Parathyroid adenoma (tissue), 2 donors: Measurements from ENCODE around the gene SPSB3.

Source experiments
- H2AFZ ChIP-seq: fragments of 300-600 bp; sonication (generic); one replicate; pipeline ENCODE4 v1.7.0; 2017; ENCODE audit warnings: antibody characterized with exemption, mild to moderate bottlenecking
- H3K27ac ChIP-seq: fragments of 300-600 bp; sonication (generic); one replicate; pipeline ENCODE4 v1.7.0; 2017
- H3K27me3 ChIP-seq: fragments of 300-600 bp; sonication (generic); one replicate; pipeline ENCODE4 v1.7.0; 2017; ENCODE audit warnings: low read length; ENCODE audit not compliant: control insufficient read depth, insufficient read depth
- H3K36me3 ChIP-seq: fragments of 300-600 bp; sonication (generic); one replicate; pipeline ENCODE4 v1.7.0; 2017; ENCODE audit warnings: low read length; ENCODE audit not compliant: control insufficient read depth, insufficient read depth
- H3K4me1 ChIP-seq: fragments of 300-600 bp; sonication (generic); one replicate; pipeline ENCODE4 v1.7.0; 2017; ENCODE audit warnings: control low read depth
- H3K4me2 ChIP-seq: fragments of 300-600 bp; sonication (generic); one replicate; pipeline ENCODE4 v1.7.0; 2017; ENCODE audit warnings: low read length
- H3K4me3 ChIP-seq: fragments of 300-600 bp; sonication (generic); one replicate; pipeline ENCODE4 v1.7.0; 2017; ENCODE audit warnings: low read depth, low read length
- H3K79me2 ChIP-seq: fragments of 300-600 bp; sonication (generic); one replicate; pipeline ENCODE4 v1.7.0; 2017; ENCODE audit warnings: control low read depth
- H3K9ac ChIP-seq: fragments of 300-600 bp; sonication (generic); one replicate; pipeline ENCODE4 v1.7.0; 2017; ENCODE audit warnings: mild to moderate bottlenecking
- H3K9me3 ChIP-seq: fragments of 300-600 bp; sonication (generic); one replicate; pipeline ENCODE4 v1.7.0; 2017; ENCODE audit warnings: low read length; ENCODE audit not compliant: control insufficient read depth
- TF ChIP-seq, protein P1 (sequence below): fragments of 300-600 bp; sonication (generic); IDR thresholded peaks from one replicate; pipeline ENCODE4 v1.7.0; 2017; ENCODE audit warnings: antibody characterized with exemption, mild to moderate bottlenecking
- donor health status: primary hyperparathyroidism.

The SPSB3 gene

DNA sequence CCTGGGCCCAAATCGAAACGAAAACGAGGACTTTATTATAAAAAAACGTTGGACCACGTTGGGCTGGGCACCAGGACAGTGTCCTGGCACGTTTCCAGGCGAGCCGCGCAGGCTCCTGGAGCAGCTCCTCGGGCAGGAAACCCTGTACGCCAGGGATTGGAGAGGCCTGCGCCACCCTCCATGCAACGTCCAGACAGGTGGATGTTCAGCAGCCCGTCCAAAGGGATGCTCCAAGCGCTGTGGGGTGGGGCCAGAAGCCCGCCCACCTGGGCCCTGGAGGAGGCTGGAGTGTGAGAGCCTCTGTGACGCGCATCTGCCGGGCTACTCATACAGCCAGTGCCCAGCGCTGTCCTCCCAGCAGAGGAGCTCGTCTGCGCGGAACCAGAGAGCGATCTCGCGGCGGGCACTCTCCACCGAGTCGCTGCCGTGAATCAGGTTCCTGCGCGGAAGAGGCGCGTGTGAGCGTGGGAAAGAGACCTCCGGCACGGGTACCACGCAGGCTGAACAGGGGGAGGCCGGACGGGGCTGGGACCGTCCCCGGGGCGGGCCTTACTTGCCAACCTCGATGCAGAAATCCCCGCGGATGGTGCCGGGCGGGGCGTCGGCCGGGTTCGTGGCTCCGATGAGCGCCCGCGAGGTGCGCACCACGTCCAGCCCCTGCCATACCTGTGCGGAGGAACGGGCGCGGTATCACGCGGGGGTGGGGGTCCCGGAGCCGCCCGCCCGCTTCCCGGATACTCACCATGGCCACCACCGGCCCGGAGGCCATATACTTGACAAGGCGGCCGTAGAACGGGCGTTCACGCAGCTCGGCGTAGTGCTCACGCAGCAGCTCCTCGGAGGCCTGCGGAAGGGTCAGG lies 11.8 kb downstream of the SPSB3 start:
- Histone ChIP-seq H3K27me3 (no peaks in the 10 kb centered on the region), H2AFZ (peak overlapping the region; percentile 68), H3K9ac (no peak overlapping the region), H3K36me3 (no peaks in the 10 kb centered on the region), H3K4me3 (peak overlapping the region; percentile 48), H3K79me2 (peaks cover 5% of the 10 kb centered on the region), H3K4me1 (peaks cover 2% of the 10 kb centered on the region), H3K4me2 (peak overlapping the region; percentile 76), H3K27ac (no peak overlapping the region), H3K9me3 (no peaks in the 10 kb centered on the region)
- TF ChIP-seq, protein P1, sequence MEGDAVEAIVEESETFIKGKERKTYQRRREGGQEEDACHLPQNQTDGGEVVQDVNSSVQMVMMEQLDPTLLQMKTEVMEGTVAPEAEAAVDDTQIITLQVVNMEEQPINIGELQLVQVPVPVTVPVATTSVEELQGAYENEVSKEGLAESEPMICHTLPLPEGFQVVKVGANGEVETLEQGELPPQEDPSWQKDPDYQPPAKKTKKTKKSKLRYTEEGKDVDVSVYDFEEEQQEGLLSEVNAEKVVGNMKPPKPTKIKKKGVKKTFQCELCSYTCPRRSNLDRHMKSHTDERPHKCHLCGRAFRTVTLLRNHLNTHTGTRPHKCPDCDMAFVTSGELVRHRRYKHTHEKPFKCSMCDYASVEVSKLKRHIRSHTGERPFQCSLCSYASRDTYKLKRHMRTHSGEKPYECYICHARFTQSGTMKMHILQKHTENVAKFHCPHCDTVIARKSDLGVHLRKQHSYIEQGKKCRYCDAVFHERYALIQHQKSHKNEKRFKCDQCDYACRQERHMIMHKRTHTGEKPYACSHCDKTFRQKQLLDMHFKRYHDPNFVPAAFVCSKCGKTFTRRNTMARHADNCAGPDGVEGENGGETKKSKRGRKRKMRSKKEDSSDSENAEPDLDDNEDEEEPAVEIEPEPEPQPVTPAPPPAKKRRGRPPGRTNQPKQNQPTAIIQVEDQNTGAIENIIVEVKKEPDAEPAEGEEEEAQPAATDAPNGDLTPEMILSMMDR: no peak

DNA sequence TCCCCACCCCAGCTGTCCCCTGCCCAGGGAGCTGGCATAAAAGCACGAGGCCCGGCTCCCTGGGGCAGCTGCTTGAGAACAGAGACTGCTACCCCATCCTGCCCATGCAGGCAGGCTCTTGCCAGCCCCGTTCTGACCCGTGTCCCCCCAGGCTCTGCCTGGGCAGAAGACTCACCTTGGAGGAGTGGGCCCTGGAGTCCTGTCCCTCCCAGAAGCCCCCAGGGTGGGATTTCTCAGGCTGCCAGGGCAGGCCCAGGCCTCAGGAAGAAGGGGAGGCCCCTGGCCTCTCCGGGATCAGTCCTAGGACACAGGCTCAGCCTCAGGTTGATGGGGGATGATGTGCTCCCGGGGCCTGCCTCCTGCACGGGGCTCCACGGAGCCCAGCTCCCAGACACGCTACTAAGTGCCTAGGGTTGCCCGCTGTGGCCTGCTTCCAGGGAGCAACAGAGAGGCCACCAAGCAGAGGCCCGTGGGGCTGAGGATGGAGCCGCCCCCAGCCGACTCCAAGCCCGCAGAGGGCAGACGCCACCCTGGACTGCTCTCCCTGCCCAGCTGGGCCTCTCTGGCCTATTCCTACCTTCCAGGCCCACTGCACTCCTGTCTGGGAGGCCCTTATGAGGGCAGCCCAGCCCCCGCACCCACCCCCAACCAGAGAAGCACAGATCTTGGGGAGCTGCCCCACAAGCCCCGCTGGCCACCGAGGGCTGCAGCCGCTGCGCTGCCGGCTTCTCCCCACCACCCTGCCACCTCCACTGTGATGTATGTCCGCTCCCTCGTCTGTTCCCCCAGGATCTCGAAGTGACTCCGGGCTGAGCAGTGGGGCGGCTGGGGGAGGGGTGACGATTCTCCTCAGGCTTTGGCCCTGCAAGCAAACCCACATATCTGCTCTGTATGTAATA lies 12.7 kb downstream of the SPSB3 start:
- Histone ChIP-seq H3K9ac (no peak overlapping the region), H3K79me2 (peaks cover 2% of the 10 kb centered on the region), H3K4me3 (no peak overlapping the region), H3K36me3 (no peaks in the 10 kb centered on the region), H3K27me3 (no peaks in the 10 kb centered on the region), H3K4me1 (peaks cover 2% of the 10 kb centered on the region), H3K27ac (no peak overlapping the region), H2AFZ (no peak overlapping the region), H3K4me2 (no peak overlapping the region), H3K9me3 (no peaks in the 10 kb centered on the region)
- TF ChIP-seq, protein P1: no peak

DNA sequence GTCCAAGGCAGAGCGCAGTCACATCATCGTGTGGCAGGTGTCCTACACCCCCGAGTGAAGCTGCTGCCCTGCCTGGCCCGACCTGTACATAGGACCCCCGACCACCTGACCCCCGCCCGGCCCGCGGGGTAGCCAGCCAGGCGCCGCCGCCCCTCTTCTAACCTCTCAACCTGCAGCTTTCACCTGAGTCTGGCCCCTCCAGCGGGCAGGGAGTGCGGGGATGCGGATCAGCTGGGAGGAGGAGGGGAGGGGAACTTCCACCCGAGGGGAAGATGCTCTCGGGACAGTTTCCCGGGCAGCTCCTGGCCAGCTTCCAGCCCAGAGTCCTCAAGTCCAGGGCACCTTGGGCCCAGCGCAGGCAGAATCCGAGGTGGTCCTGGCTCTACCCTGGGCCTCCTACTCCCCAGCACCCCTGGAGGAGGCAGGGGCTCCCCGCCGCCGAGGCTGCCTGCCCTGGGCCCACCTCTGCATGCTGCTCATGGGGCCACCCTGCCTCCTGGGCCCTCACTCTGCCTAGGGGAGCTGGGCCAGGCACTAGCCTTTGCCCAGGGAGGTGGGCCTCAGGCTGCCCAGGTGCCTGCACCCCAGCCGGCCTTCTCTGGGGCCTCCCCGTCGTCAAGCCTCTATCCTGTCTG lies 13.5 kb downstream of the SPSB3 start:
- Histone ChIP-seq H3K27ac (no peak overlapping the region), H3K27me3 (no peaks in the 10 kb centered on the region), H3K9ac (no peak overlapping the region), H3K4me1 (peaks cover 2% of the 10 kb centered on the region), H3K79me2 (no peaks in the 10 kb centered on the region), H3K36me3 (no peaks in the 10 kb centered on the region), H2AFZ (no peak overlapping the region), H3K9me3 (no peaks in the 10 kb centered on the region), H3K4me2 (no peak overlapping the region), H3K4me3 (no peak overlapping the region)
- TF ChIP-seq, protein P1: no peak

DNA sequence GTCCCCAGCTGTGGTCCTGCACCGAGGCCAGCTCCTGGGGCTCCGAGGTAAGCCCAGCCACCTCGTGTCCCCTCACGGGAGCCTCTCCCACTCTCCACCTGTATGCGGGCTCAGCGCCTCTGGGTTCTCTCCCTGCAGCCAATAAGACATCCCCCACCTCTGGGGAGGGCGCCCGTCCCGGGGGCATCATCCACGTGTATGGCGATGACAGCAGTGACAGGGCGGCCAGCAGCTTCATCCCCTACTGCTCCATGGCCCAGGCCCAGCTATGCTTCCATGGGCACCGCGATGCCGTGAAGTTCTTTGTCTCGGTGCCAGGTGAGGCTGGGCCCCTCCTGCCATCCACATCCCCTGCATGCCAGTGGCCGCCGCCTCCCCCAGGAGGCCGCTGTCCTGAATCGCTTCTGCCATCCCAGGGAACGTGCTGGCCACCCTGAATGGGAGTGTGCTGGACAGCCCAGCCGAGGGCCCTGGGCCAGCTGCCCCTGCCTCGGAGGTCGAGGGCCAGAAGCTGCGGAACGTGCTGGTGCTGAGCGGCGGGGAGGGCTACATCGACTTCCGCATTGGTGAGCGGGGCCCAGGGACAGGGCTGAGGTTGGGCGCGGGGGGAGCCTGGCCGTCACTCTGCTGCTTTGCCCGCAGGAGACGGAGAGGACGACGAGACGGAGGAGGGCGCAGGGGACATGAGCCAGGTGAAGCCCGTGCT lies 14.2 kb downstream of the SPSB3 start:
- TF ChIP-seq, protein P1: no peak
- peaks cover 2% of the 10 kb centered on the region for H3K4me1 ChIP-seq
- no peaks in the 10 kb centered on the region for H3K79me2 ChIP-seq
- H3K4me3 ChIP-seq: no peak overlapping the region
- no peak overlapping the region for H3K4me2 ChIP-seq
- no peak overlapping the region for H3K27ac ChIP-seq
- no peak overlapping the region for H3K9ac ChIP-seq
- no peak overlapping the region for H2AFZ ChIP-seq
- no peaks in the 10 kb centered on the region for H3K27me3 ChIP-seq
- no peaks in the 10 kb centered on the region for H3K36me3 ChIP-seq
- H3K9me3 ChIP-seq: no peaks in the 10 kb centered on the region
